DND-41 (cell line): ENCODE results near the gene UGCG.

Experiments used
- ATAC-seq: fragments of 200-7000 bp; cut with Tn5 transposase; 3 replicates; pipeline ENCODE4 v1.9.1; 2021; ENCODE audit warnings: low read depth; ENCODE audit not compliant: insufficient read depth
- DNase-seq: peaks from one replicate; pipeline ENCODE4 v3.0.0-alpha.2; 2020
- H2AFZ ChIP-seq: 2 replicates; pipeline ENCODE4 v1.6.0; 2012; ENCODE audit warnings: low read depth, low read length
- H3K27ac ChIP-seq: 2 replicates; pipeline ENCODE4 v1.5.1; 2012; ENCODE audit warnings: low read length, inconsistent platforms
- H3K27me3 ChIP-seq: fragments of 200-600 bp; sonication (generic); 2 replicates; pipeline ENCODE4 v1.6.0; 2012; ENCODE audit warnings: low read length, mild to moderate bottlenecking, inconsistent platforms; ENCODE audit not compliant: insufficient read depth, poor library complexity
- H3K36me3 ChIP-seq: 2 replicates; pipeline ENCODE4 v1.5.1; 2012; ENCODE audit warnings: low read length, inconsistent platforms; ENCODE audit not compliant: insufficient read depth
- H3K4me1 ChIP-seq: 2 replicates; pipeline ENCODE4 v1.5.1; 2012; ENCODE audit warnings: mild to moderate bottlenecking, low read length; ENCODE audit not compliant: insufficient read depth
- H3K4me2 ChIP-seq: 2 replicates; pipeline ENCODE4 v1.6.0; 2012; ENCODE audit warnings: mild to moderate bottlenecking, moderate library complexity, low read length, inconsistent platforms; ENCODE audit not compliant: insufficient read depth
- H3K4me3 ChIP-seq, 2 experiments: fragments of 200-600 bp in 1 of 2; shearing (Covaris generic) in 1 of 2; 2 replicates each; pipeline ENCODE4 v1.5.1; 2012 to 2016; ENCODE audit warnings: inconsistent platforms in 2 of 2, low read length in 2 of 2, mild to moderate bottlenecking in 2 of 2, low read depth in 1 of 2, moderate library complexity in 1 of 2
- H3K79me2 ChIP-seq: 2 replicates; pipeline ENCODE4 v1.6.0; 2012; ENCODE audit warnings: low read length, inconsistent platforms; ENCODE audit not compliant: insufficient read depth
- H3K9ac ChIP-seq: 2 replicates; pipeline ENCODE4 v1.6.0; 2012; ENCODE audit warnings: low read depth, mild to moderate bottlenecking, inconsistent platforms, low read length, moderate library complexity
- H3K9me3 ChIP-seq: 2 replicates; pipeline ENCODE4 v1.5.1; 2012; ENCODE audit warnings: low read length, moderate library complexity, mild to moderate bottlenecking, inconsistent platforms; ENCODE audit not compliant: insufficient read depth, severe bottlenecking
- H4K20me1 ChIP-seq: 2 replicates; pipeline ENCODE4 v1.6.0; 2012; ENCODE audit warnings: low read length; ENCODE audit not compliant: insufficient read depth
- EZH2 ChIP-seq: IDR thresholded peaks from 3 replicates; pipeline ENCODE4 v1.6.1; 2012; ENCODE audit warnings: borderline replicate concordance, low read depth, mild to moderate bottlenecking, moderate library complexity, low read length, inconsistent platforms; ENCODE audit not compliant: severe bottlenecking
- TF ChIP-seq, protein P1 (sequence below): IDR thresholded peaks from 2 replicates; pipeline ENCODE4 v1.5.1; 2012; ENCODE audit warnings: borderline replicate concordance, low read length, moderate library complexity, mild to moderate bottlenecking; ENCODE audit not compliant: poor library complexity, severe bottlenecking; ENCODE audit errors: extremely low read depth

UGCG gene

DNA sequence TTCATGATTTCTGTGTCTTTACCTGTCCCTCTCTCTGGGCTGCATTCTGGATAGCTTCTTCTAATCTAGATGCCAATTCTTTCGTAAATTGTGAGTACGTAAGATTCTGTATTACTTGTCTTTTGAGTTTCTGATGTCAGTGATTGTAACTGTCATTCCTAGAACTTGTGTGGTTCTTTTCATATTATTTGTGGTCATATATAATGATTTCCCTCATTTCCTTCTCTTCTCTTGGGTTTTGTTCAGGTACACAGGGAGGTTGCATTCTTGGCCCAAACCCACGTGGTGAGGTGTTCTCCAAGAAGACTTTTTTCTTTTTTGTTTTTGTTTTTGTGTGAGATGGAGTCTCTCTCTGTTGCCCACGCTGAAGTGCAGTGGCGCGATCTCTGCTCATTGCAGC lies 13.8 kb downstream of the UGCG start:
- Histone ChIP-seq H3K27ac (no peak overlapping the region), H3K79me2 (peaks cover 79% of the 10 kb centered on the region), H3K9ac (no peak overlapping the region), H3K36me3 (peaks cover 3% of the 10 kb centered on the region; the same call in 1 of the 2 replicates), H3K9me3 (no peaks in the 10 kb centered on the region), H3K4me1 (no peaks in the 10 kb centered on the region), H2AFZ (no peak overlapping the region), H4K20me1 (peaks cover 13% of the 10 kb centered on the region; the same call in 1 of the 2 replicates), H3K4me3 (no peak overlapping the region), H3K27me3 (no peaks in the 10 kb centered on the region), H3K4me2 (no peak overlapping the region)
- no peak for DNase-seq
- ATAC-seq: no peak
- TF ChIP-seq EZH2: no peak
- TF ChIP-seq, protein P1, sequence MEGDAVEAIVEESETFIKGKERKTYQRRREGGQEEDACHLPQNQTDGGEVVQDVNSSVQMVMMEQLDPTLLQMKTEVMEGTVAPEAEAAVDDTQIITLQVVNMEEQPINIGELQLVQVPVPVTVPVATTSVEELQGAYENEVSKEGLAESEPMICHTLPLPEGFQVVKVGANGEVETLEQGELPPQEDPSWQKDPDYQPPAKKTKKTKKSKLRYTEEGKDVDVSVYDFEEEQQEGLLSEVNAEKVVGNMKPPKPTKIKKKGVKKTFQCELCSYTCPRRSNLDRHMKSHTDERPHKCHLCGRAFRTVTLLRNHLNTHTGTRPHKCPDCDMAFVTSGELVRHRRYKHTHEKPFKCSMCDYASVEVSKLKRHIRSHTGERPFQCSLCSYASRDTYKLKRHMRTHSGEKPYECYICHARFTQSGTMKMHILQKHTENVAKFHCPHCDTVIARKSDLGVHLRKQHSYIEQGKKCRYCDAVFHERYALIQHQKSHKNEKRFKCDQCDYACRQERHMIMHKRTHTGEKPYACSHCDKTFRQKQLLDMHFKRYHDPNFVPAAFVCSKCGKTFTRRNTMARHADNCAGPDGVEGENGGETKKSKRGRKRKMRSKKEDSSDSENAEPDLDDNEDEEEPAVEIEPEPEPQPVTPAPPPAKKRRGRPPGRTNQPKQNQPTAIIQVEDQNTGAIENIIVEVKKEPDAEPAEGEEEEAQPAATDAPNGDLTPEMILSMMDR: no peak

- Histone ChIP-seq H2AFZ (no peak overlapping the region), H3K27me3 (no peaks in the 10 kb centered on the region), H3K36me3 (peaks cover 3% of the 10 kb centered on the region), H3K9ac (no peak overlapping the region), H3K9me3 (no peaks in the 10 kb centered on the region), H3K4me1 (no peaks in the 10 kb centered on the region), H3K4me2 (no peak overlapping the region), H4K20me1 (peaks cover 6% of the 10 kb centered on the region; the same call in 1 of the 2 replicates), H3K79me2 (peaks cover 67% of the 10 kb centered on the region), H3K27ac (no peak overlapping the region), H3K4me3 (no peak overlapping the region)
- DNase-seq (no peak), ATAC-seq (no peak)
- TF ChIP-seq, protein P1: no peak
- TF ChIP-seq EZH2: no peak
These were observed 16.5 kb downstream of the UGCG start for GRCh38 chr9:111913159-111913558.

DNA sequence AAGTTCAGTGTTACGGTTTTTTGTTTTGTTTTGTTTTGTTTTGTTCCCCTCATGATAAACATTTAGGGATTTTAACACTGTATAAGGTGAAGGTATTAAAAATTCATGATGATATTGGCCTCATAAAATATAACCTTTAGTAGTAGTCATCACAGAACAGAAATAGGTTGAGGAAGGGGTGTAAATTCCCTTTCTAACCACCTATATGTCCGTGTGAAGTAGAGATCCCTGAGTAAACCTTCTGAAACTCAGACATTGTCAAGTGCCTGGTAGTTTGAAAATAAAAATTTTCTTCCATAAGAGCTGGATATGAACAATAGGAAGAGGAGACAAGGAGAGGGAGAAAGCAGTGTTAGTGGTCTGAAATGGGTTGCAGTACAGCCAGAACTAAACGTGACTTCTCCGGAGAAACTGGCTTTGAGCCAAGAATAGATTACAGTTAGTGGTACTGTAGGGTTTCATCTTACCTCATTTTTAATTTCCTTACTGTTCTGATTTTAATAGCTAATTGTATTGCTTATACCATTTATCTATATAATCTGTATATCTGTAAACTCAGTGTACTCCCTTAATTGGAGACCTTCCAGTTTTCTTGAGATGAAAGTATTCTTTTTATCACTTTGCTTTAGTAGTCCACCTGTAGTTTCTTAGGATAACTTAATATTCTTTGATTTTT lies 18.3 kb downstream of the UGCG start:
- Histone ChIP-seq H3K4me3 (no peak overlapping the region), H3K9ac (no peak overlapping the region), H3K4me1 (no peaks in the 10 kb centered on the region), H3K36me3 (peaks cover 3% of the 10 kb centered on the region), H4K20me1 (peaks cover 6% of the 10 kb centered on the region; the same call in 1 of the 2 replicates), H2AFZ (no peak overlapping the region), H3K79me2 (peaks cover 53% of the 10 kb centered on the region), H3K4me2 (no peak overlapping the region), H3K27ac (no peak overlapping the region), H3K27me3 (no peaks in the 10 kb centered on the region), H3K9me3 (no peaks in the 10 kb centered on the region)
- DNase-seq: no peak
- TF ChIP-seq, protein P1: no peak
- TF ChIP-seq EZH2: no peak
- ATAC-seq: no peak

DNA sequence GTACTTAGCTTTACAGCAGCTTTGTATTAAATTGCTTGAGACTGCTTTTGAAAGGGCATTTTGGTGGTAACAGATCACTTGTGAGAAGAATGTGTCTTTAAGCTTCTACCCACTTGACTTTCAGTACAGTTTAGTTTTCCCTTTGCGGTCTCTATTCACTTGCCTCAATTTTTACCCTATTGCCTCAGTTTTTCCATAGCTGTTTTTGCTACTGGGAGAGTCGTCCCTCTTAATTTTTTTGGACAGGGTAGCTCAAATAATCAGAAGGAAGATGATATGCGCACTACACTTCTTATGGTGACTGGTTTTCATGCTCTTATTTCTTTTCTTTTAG lies 18.8 kb downstream of the UGCG start:
- ATAC-seq: no peak
- no peak overlapping the region for H3K27ac ChIP-seq

More for the DNA sequence above, 18.8 kb downstream of the UGCG start:
- no peak overlapping the region for H2AFZ ChIP-seq
- no peak overlapping the region for H3K4me3 ChIP-seq
- no peak overlapping the region for H3K9ac ChIP-seq
- H3K36me3 ChIP-seq: peaks cover 3% of the 10 kb centered on the region
- TF ChIP-seq EZH2: no peak
- TF ChIP-seq, protein P1: no peak
- peaks cover 6% of the 10 kb centered on the region; the same call in 1 of the 2 replicates for H4K20me1 ChIP-seq
- H3K27me3 ChIP-seq: no peaks in the 10 kb centered on the region
- H3K9me3 ChIP-seq: no peaks in the 10 kb centered on the region
- no peak overlapping the region for H3K4me2 ChIP-seq
- peaks cover 49% of the 10 kb centered on the region for H3K79me2 ChIP-seq
- no peaks in the 10 kb centered on the region for H3K4me1 ChIP-seq
- no peak for DNase-seq
